ENCODE results near the gene AKAP3.

The AKAP3 gene

DNA sequence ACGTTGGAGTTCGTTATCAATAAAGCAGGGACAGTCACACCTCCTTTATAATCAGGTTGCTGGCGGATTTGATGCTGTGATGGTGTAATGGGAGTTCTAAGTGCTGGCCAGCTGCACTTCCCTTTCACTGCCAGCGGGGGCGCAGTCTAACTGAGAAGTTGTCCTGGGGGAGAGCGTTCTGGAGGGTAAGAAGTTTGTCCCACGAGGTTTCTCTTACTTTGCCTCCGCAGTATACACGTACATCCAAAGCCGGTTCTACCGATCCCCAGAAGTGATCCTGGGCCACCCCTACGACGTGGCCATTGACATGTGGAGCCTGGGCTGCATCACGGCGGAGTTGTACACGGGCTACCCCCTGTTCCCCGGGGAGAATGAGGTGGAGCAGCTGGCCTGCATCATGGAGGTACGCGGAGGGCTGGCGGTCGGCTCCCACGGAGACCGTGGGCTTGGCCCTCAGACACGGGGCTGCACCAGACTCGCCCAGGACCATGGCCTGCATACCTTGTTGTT lies 44.1 kb downstream of the AKAP3 start (continued):
- TF ChIP-seq, protein P1, sequence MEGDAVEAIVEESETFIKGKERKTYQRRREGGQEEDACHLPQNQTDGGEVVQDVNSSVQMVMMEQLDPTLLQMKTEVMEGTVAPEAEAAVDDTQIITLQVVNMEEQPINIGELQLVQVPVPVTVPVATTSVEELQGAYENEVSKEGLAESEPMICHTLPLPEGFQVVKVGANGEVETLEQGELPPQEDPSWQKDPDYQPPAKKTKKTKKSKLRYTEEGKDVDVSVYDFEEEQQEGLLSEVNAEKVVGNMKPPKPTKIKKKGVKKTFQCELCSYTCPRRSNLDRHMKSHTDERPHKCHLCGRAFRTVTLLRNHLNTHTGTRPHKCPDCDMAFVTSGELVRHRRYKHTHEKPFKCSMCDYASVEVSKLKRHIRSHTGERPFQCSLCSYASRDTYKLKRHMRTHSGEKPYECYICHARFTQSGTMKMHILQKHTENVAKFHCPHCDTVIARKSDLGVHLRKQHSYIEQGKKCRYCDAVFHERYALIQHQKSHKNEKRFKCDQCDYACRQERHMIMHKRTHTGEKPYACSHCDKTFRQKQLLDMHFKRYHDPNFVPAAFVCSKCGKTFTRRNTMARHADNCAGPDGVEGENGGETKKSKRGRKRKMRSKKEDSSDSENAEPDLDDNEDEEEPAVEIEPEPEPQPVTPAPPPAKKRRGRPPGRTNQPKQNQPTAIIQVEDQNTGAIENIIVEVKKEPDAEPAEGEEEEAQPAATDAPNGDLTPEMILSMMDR (tag by site-specific recombination; IDR thresholded peaks at IDR 0.05): peak; percentile 84
- TF ChIP-seq ZNF324 (tag by site-specific recombination; IDR thresholded peaks at IDR 0.05): peak; percentile 85
- TF ChIP-seq KLF16 (tag by site-specific recombination; IDR thresholded peaks at IDR 0.05): no peak
- peak; percentile 28; the same call in 1 of the 2 replicates for TF ChIP-seq KLF8 (tag by site-specific recombination; IDR thresholded peaks at IDR 0.05)
- peak; percentile 91; the same call in 1 of the 2 replicates for TF ChIP-seq TRIM28 (IDR thresholded peaks at IDR 0.05; ENCODE audit: borderline replicate concordance, low read length)
- no peak; the same call in 1 of the 2 replicates for TF ChIP-seq ZNF366 (tag by site-specific recombination; conservative IDR thresholded peaks at IDR 0.05)
- no peak for TF ChIP-seq ZNF677 (tag by site-specific recombination; IDR thresholded peaks at IDR 0.05)
- 0 out of 2 replicates have a peak, but pooled peaks have one; percentile 32 for TF ChIP-seq ZSCAN30 (tag by site-specific recombination; IDR thresholded peaks at IDR 0.05)
- TF ChIP-seq GLI2 (tag by site-specific recombination; IDR thresholded peaks at IDR 0.05; ENCODE audit: borderline replicate concordance, low read depth): no peak
- TF ChIP-seq, protein P2, sequence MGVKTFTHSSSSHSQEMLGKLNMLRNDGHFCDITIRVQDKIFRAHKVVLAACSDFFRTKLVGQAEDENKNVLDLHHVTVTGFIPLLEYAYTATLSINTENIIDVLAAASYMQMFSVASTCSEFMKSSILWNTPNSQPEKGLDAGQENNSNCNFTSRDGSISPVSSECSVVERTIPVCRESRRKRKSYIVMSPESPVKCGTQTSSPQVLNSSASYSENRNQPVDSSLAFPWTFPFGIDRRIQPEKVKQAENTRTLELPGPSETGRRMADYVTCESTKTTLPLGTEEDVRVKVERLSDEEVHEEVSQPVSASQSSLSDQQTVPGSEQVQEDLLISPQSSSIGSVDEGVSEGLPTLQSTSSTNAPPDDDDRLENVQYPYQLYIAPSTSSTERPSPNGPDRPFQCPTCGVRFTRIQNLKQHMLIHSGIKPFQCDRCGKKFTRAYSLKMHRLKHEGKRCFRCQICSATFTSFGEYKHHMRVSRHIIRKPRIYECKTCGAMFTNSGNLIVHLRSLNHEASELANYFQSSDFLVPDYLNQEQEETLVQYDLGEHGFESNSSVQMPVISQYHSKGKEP (tag by site-specific recombination; IDR thresholded peaks at IDR 0.05): no peak
- TF ChIP-seq ZXDB (tag by site-specific recombination; IDR thresholded peaks at IDR 0.05): peak; percentile 74
- TF ChIP-seq, protein P3, sequence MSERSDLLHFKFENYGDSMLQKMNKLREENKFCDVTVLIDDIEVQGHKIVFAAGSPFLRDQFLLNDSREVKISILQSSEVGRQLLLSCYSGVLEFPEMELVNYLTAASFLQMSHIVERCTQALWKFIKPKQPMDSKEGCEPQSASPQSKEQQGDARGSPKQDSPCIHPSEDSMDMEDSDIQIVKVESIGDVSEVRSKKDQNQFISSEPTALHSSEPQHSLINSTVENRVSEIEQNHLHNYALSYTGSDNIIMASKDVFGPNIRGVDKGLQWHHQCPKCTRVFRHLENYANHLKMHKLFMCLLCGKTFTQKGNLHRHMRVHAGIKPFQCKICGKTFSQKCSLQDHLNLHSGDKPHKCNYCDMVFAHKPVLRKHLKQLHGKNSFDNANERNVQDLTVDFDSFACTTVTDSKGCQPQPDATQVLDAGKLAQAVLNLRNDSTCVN (tag by site-specific recombination; optimal IDR thresholded peaks at IDR 0.05): no peak
- no peak for TF ChIP-seq SALL2 (tag by site-specific recombination; IDR thresholded peaks at IDR 0.05; ENCODE audit: borderline replicate concordance)
- peak; percentile 59; the same call in 1 of the 2 replicates for TF ChIP-seq ZNF561 (tag by site-specific recombination; IDR thresholded peaks at IDR 0.05; ENCODE audit: borderline replicate concordance)
- peak; percentile 24; the same call in 1 of the 2 replicates for TF ChIP-seq ZIC2 (tag by site-specific recombination; IDR thresholded peaks at IDR 0.05)
- TF ChIP-seq, protein P4, sequence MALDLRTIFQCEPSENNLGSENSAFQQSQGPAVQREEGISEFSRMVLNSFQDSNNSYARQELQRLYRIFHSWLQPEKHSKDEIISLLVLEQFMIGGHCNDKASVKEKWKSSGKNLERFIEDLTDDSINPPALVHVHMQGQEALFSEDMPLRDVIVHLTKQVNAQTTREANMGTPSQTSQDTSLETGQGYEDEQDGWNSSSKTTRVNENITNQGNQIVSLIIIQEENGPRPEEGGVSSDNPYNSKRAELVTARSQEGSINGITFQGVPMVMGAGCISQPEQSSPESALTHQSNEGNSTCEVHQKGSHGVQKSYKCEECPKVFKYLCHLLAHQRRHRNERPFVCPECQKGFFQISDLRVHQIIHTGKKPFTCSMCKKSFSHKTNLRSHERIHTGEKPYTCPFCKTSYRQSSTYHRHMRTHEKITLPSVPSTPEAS (tag by site-specific recombination; IDR thresholded peaks at IDR 0.05): no peak
- no peak for TF ChIP-seq ZNF354C (tag by site-specific recombination; IDR thresholded peaks at IDR 0.05; ENCODE audit: borderline replicate concordance, low read depth)
- no peak for TF ChIP-seq ZNF621 (tag by site-specific recombination; IDR thresholded peaks at IDR 0.05)
- peak; percentile 65; the same call in 1 of the 2 replicates for TF ChIP-seq ZBTB48 (tag by site-specific recombination; IDR thresholded peaks at IDR 0.05)
- TF ChIP-seq, protein P5, sequence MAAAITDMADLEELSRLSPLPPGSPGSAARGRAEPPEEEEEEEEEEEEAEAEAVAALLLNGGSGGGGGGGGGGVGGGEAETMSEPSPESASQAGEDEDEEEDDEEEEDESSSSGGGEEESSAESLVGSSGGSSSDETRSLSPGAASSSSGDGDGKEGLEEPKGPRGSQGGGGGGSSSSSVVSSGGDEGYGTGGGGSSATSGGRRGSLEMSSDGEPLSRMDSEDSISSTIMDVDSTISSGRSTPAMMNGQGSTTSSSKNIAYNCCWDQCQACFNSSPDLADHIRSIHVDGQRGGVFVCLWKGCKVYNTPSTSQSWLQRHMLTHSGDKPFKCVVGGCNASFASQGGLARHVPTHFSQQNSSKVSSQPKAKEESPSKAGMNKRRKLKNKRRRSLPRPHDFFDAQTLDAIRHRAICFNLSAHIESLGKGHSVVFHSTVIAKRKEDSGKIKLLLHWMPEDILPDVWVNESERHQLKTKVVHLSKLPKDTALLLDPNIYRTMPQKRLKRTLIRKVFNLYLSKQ (tag by site-specific recombination; IDR thresholded peaks at IDR 0.05; ENCODE audit: borderline replicate concordance): no peak
- TF ChIP-seq, protein P6, sequence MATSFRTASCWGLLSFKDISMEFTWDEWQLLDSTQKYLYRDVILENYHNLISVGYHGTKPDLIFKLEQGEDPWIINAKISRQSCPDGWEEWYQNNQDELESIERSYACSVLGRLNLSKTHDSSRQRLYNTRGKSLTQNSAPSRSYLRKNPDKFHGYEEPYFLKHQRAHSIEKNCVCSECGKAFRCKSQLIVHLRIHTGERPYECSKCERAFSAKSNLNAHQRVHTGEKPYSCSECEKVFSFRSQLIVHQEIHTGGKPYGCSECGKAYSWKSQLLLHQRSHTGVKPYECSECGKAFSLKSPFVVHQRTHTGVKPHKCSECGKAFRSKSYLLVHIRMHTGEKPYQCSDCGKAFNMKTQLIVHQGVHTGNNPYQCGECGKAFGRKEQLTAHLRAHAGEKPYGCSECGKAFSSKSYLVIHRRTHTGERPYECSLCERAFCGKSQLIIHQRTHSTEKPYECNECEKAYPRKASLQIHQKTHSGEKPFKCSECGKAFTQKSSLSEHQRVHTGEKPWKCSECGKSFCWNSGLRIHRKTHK (tag by site-specific recombination; IDR thresholded peaks at IDR 0.05): no peak
- TF ChIP-seq ZNF302 (tag by site-specific recombination; IDR thresholded peaks at IDR 0.05; ENCODE audit: low read depth): no peak
- TF ChIP-seq ZSCAN16 (tag by site-specific recombination; IDR thresholded peaks at IDR 0.05): no peak
- TF ChIP-seq, protein P7, sequence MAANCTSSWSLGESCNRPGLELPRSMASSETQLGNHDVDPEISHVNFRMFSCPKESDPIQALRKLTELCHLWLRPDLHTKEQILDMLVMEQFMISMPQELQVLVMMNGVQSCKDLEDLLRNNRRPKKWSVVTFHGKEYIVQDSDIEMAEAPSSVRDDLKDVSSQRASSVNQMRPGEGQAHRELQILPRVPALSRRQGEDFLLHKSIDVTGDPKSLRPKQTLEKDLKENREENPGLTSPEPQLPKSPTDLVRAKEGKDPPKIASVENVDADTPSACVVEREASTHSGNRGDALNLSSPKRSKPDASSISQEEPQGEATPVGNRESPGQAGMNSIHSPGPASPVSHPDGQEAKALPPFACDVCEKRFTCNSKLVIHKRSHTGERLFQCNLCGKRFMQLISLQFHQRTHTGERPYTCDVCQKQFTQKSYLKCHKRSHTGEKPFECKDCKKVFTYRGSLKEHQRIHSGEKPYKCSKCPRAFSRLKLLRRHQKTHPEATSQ (tag by site-specific recombination; IDR thresholded peaks at IDR 0.05): no peak
- peak; percentile 74; the same call in 1 of the 2 replicates for TF ChIP-seq YY1 (tag by site-specific recombination; IDR thresholded peaks at IDR 0.05)
- peak; percentile 92 for TF ChIP-seq ZNF2 (tag by site-specific recombination; IDR thresholded peaks at IDR 0.05)
- peak; percentile 75; the same call in 1 of the 2 replicates for TF ChIP-seq ZEB2 (tag by site-specific recombination; IDR thresholded peaks at IDR 0.05)
- TF ChIP-seq ZNF501 (tag by site-specific recombination; IDR thresholded peaks at IDR 0.05): peak; percentile 46; the same call in 1 of the 2 replicates
- TF ChIP-seq ZNF184 (tag by site-specific recombination; IDR thresholded peaks at IDR 0.05): no peak
- peak; percentile 52 for TF ChIP-seq GLIS1 (tag by site-specific recombination; IDR thresholded peaks at IDR 0.05)
- no peak for TF ChIP-seq ZNF138 (tag by site-specific recombination; IDR thresholded peaks at IDR 0.05; ENCODE audit: borderline replicate concordance)
